T-helper 1 cell treated with Interleukin-12 subunit alpha and Interleukin-12 subunit beta and Interleukin-4 antibody, amounts not matched to agents 30 μg/mL and 1 μg/mL, for 36 hours (primary cell): ENCODE measurements around the gene MARS1.

Source experiments
- H3K27ac Mint-ChIP-seq: one replicate; pipeline ENCODE4 v1.8.0; 2021; ENCODE audit warnings: mild to moderate bottlenecking, mixed read lengths
- H3K27me3 Mint-ChIP-seq: one replicate; pipeline ENCODE4 v1.8.0; 2021; ENCODE audit warnings: low read depth, mixed read lengths
- H3K36me3 Mint-ChIP-seq: one replicate; pipeline ENCODE4 v1.8.0; 2021; ENCODE audit warnings: low read depth, mixed read lengths
- H3K4me1 Mint-ChIP-seq: one replicate; pipeline ENCODE4 v1.8.0; 2021; ENCODE audit warnings: low read depth, mixed read lengths
- H3K4me3 Mint-ChIP-seq: one replicate; pipeline ENCODE4 v1.8.0; 2021; ENCODE audit warnings: mild to moderate bottlenecking, moderate library complexity, mixed read lengths
- H3K9me3 Mint-ChIP-seq: one replicate; pipeline ENCODE4 v1.8.0; 2021; ENCODE audit warnings: mixed read lengths

MARS1 gene

DNA sequence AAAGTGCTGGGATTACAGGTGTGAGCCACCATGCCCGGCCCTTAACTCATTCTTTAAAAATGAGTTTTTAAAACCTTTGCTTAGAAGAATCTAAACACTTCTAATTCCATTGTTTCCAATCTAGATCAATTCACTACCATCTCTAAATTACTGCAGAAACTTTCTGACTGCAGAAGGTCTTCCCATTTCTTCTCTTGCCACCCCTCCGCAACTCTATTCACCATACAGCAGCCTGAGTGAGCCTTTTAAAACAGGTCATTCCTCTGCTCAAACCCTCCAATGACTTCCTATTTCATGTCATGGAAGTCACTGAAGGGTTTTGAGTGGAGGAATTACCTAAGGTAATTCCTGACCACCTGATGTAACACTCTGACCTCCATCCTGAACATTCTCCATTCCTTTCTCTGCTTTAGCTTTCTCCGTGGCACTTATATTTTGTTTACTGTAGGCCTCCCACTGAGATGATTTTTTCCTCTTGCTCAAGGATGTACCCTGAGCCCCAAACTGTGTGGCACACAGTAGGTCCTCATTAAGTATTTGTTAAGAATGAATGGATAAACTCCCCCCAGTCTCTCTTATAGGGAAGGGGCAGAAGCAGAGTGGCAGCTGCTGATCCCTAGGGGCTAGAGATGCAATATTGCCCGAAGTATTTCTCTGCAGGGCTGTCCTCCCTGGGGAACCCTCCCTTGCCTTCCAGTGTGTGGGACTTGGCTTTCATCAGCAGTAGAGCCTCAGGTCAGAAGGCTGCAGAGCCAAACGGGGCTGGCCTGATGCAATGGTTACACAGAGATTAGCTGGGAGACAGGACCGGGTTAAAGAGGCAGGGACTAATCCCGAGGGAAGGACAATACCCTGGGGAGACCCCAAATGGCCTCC lies 31.3 kb downstream of the MARS1 start:
- peak overlapping the region; percentile 100 for H3K27ac Mint-ChIP-seq
- H3K36me3 Mint-ChIP-seq = peaks cover 53% of the 10 kb centered on the region
- H3K9me3 Mint-ChIP-seq = no peaks in the 10 kb centered on the region
- H3K4me3 Mint-ChIP-seq = peak overlapping the region; percentile 94
- no peaks in the 10 kb centered on the region for H3K27me3 Mint-ChIP-seq
- peaks cover 45% of the 10 kb centered on the region for H3K4me1 Mint-ChIP-seq

DNA sequence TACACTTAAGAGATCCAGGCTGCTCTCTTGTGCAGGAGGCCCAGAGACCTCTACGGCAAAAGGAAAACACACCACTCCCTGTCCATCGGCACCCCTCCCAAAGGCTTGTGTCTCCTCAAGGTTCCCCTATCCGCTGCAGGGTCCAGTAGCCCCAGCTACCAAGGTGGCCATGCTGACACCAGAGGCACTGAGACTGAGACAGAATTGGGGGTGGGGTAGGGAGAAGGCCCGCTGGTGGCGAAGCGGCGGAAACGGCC lies 31.9 kb downstream of the MARS1 start:
- Mint-ChIP-seq H3K27me3 (no peaks in the 10 kb centered on the region), H3K4me1 (peaks cover 50% of the 10 kb centered on the region), H3K27ac (peak overlapping the region; percentile 100), H3K4me3 (peak overlapping the region; percentile 94), H3K9me3 (no peaks in the 10 kb centered on the region), H3K36me3 (peaks cover 50% of the 10 kb centered on the region)

DNA sequence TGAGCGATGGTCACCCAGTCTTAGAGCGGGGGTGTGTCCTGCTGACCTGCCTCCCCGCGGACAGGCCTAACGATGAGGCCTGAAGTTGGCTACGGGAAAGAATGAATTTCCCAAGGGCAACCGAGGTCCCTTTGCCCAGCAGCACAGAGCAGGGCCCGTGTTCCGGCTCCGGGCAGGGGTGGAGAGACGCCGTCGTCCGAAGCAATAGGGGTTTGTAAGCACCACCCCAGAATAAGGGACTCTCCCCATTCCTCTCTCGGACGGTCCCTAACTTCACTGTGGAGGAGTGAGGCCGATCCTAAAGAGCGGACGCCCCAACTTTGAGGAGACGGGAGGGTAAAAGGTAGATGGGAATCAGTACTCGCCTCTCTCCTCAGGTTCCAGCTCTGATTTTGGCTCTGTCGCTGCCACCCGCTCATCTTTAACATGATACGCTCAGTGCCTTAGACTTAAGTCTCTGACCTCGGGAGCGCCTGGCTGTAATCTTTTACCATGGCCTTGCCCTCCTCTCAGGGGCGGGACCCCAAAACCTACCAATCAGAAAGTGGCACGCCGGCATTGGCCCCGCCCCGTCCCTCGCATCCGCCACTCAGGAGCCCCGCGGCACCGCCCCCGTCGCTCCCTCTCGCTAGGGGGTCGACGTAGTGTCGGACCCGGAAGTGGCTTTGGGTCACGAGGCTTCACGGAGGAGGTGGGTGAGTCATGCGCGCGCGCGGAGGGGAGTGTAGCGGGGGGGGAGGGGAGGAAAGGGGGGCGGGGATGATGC lies 32.4 kb downstream of the MARS1 start, which contains the start of gene DDIT3:
DDIT3 (minus strand) TSS at position 462 of the 766 bp plus-strand sequence. CDS start 3,108 bp downstream, outside the sequence.
- H3K9me3 Mint-ChIP-seq = no peaks in the 10 kb centered on the region
- no peaks in the 10 kb centered on the region for H3K27me3 Mint-ChIP-seq
- H3K4me1 Mint-ChIP-seq = peaks cover 50% of the 10 kb centered on the region
- peak within 1 kb of the TSS; percentile 100 for H3K27ac Mint-ChIP-seq
- H3K4me3 Mint-ChIP-seq = peak within 1 kb of the TSS; percentile 94
- peaks cover 50% of the 10 kb centered on the region for H3K36me3 Mint-ChIP-seq

DNA sequence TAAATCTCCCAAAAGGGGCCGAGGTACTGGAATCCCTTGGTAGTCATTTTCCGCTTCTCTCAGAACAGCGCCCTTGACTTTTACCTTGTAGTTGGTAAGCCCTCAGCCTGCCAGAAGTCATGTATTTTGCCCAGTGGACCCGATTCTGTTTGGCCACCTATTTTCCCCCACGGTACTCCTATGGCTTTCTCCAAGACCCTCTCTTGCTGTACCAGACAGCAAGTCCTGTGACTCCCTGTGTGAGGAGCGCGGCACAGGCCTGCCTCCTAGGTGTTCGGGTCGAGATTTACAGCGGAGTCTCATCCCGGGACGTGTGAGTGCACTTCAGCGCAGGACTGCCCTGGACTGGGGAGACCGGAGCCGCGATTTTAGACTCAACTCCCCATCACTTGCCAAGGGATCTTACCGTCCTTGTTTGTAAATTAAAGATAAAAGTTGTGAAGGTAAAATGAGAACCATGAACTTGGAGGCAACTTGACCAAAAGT lies 33.7 kb downstream of the MARS1 start:
- Mint-ChIP-seq H3K27ac (peak overlapping the region; percentile 100), H3K27me3 (no peaks in the 10 kb centered on the region), H3K4me1 (peaks cover 51% of the 10 kb centered on the region), H3K36me3 (peaks cover 42% of the 10 kb centered on the region), H3K4me3 (peak overlapping the region; percentile 94), H3K9me3 (no peaks in the 10 kb centered on the region)

DNA sequence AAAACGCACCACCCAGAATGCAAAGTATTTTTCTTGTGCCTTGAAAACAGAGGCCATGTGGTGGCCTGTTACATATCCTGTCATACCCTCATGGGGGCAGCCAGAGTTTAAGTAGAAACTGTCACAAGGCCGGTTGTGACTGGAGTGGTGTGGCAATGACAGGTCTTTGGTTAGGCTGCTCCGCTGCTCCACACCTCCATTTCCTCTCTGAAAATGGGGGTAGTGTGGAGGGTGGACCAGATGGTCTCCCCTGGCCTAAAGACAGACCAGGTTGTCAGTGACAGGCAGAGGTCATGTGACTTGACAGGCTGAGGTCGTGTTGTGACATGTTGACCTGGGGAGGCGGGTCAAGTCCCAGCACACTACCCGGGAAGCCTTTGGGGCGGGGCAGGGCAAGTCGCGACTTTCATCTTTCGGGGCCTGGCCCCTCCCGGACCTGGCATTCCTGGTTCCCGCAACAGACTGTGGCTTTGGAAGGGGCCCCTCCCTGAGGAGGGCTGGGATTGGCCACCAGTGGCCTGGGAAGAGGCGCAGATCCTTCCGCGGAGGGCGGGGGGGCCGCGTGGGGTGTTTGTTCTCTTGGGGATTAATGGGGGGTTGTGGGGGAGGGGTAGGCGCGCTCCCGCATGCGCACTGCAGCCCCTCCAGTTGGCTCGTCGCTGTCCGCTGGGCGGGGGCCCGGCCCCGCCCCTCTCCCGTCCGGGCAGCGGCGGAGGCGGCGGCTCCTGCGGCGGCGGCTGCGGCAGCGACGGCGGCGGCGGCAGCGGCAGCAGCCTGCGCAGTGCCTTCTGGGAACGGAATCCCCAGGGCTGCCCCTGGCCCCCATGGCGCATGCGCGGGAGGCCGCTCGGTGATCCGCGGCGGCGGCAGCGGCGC lies 34.4 kb downstream of the MARS1 start, which contains the start of gene MBD6:
MBD6 (plus strand) TSS at position 814 of the 876 bp plus-strand sequence. CDS start 1,480 bp downstream, outside the sequence.
- Mint-ChIP-seq H3K27ac (peak within 1 kb of the TSS; percentile 100), H3K27me3 (no peaks in the 10 kb centered on the region), H3K4me1 (peaks cover 51% of the 10 kb centered on the region), H3K9me3 (no peaks in the 10 kb centered on the region), H3K36me3 (peaks cover 37% of the 10 kb centered on the region), H3K4me3 (peak within 1 kb of the TSS; percentile 96)

DNA sequence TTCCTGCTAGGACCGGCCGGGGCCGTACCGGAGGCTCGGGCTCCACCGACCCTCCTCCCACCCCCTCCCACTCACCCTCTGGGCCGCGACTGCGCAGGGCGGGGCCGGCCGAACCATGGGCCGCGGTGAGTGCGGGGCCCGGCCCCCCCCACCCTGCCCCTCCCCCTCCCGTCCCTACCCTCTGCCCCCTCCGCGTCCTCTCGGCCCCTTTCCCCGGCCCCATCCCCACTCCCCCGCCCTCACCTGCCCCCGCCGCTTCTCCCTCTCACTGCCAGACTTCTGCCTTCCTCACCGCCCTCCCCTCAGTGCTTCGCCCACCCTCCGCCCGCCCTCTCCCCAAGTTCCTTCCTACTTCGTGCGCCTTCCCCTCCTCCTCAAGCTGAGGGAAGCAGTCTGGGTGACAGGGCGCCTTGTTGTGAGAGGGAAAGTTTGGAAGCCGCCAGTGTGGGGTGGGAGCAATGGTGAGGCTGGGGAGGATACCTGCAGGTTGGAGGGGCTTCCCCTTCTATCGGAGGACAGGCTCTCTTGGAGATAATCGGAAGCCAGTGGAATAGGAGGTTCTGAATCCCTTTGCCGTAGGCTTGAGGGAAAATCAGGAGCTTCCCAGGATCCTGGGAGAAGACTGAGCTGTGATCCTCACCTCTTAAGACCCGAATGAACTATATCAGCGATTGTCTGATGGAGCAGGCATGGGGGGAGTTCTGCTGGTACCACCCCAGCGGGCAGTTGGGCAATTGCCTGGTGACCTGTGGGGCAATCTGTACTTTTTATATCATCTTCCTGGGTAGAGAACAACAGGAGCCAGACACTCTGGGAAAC lies 35.2 kb downstream of the MARS1 start:
- Mint-ChIP-seq H3K9me3 (no peaks in the 10 kb centered on the region), H3K27ac (peak overlapping the region; percentile 86), H3K4me3 (peak overlapping the region; percentile 96), H3K27me3 (no peaks in the 10 kb centered on the region), H3K4me1 (peaks cover 46% of the 10 kb centered on the region), H3K36me3 (peaks cover 33% of the 10 kb centered on the region)

DNA sequence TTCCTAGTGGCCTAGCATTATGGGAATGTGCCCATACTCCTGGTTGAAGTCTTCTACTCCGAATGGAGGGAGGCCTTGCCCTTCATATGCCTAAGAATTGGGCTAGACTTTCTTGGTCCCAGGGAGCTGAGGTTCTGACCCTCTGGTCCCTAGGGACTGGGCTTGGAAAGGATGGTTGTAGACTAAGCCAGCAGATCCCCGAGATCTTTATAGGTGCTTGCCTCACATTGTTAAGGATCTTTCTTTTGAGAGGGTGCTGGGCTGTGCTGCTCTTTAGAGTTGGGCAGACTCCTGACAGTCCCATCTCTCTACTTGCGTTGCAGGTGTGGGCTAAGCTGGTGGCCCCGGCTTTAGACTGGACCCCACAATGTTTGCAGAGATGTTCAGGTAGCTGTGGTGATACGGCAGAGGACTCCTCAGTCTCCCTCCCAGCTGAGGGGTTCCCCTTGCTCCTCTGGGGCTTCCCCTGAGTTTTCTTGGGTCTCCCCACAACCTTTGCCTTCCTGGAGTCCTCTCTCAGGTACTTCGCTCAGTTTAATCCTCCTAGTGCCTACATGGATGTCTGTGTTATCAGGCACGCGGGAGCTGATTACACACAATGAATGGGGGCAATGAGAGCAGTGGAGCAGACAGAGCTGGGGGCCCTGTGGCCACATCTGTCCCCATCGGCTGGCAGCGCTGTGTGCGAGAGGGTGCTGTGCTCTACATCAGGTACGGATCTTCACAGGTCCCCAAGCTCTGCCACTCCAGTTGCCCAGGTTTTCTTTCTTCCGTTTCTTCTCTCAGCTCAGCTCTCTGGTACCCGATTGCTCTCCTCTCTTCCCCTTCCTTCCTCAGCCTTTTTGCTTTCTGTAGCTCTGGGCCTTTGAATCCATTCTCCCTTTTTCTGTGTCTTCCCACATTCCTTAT lies 36.1 kb downstream of the MARS1 start:
- H3K36me3 Mint-ChIP-seq = peaks cover 30% of the 10 kb centered on the region
- H3K4me1 Mint-ChIP-seq = peaks cover 43% of the 10 kb centered on the region
- peak overlapping the region; percentile 86 for H3K27ac Mint-ChIP-seq
- H3K4me3 Mint-ChIP-seq = peak overlapping the region; percentile 96
- no peaks in the 10 kb centered on the region for H3K27me3 Mint-ChIP-seq
- H3K9me3 Mint-ChIP-seq = no peaks in the 10 kb centered on the region

DNA sequence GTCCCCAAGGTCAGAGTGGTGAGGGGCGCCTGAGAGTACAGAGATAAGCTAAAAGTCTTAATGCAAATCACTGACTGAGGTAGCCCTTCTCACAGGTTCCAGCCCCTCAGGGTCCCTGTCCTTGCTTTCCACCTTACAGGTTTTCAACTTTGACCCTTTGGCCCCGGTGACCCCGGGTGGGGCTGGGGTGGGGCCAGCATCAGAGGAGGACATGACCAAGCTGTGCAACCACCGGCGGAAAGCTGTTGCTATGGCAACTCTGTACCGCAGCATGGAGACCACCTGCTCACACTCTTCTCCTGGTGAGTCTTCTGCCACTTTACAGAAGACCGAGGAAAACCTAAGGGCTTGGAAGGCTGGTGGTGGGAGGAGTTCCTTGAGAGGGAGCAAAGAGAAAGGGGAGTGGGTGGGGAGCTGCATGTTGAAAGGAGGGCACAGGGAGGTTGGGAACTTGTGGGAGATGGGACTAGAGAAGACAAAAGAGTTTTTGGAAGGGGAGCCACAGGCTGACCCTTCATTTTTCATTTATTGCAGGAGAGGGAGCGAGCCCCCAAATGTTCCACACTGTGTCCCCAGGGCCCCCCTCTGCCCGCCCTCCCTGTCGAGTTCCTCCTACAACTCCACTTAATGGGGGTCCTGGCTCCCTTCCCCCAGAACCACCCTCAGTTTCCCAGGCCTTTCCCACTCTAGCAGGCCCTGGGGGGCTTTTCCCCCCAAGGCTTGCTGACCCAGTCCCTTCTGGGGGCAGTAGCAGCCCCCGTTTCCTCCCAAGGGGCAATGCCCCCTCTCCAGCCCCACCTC lies 37.1 kb downstream of the MARS1 start:
- peak overlapping the region; percentile 96 for H3K4me3 Mint-ChIP-seq
- H3K4me1 Mint-ChIP-seq = peaks cover 39% of the 10 kb centered on the region
- H3K27me3 Mint-ChIP-seq = no peaks in the 10 kb centered on the region
- H3K27ac Mint-ChIP-seq = no peak overlapping the region
- H3K36me3 Mint-ChIP-seq = peaks cover 33% of the 10 kb centered on the region
- H3K9me3 Mint-ChIP-seq = no peaks in the 10 kb centered on the region

DNA sequence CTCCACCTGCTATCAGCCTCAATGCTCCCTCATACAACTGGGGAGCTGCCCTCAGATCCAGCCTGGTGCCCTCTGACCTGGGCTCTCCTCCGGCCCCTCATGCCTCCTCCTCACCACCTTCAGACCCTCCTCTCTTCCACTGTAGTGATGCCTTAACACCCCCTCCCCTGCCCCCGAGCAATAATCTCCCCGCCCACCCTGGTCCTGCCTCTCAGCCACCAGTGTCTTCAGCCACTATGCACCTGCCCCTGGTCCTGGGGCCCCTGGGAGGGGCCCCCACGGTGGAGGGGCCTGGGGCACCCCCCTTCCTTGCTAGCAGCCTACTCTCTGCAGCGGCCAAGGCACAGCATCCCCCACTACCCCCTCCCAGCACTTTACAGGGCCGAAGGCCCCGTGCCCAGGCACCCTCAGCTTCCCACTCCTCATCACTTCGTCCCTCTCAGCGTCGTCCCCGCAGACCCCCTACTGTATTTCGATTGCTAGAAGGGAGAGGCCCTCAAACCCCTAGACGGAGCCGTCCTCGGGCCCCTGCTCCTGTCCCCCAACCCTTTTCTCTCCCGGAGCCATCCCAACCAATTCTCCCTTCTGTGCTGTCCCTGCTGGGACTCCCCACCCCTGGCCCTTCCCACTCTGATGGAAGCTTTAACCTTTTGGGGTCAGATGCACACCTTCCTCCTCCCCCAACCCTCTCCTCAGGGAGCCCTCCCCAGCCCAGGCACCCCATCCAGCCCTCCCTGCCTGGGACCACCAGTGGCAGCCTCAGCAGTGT lies 37.9 kb downstream of the MARS1 start:
- no peak overlapping the region for H3K4me3 Mint-ChIP-seq
- H3K4me1 Mint-ChIP-seq = peaks cover 37% of the 10 kb centered on the region
- no peaks in the 10 kb centered on the region for H3K27me3 Mint-ChIP-seq
- no peak overlapping the region for H3K27ac Mint-ChIP-seq
- H3K36me3 Mint-ChIP-seq = peaks cover 39% of the 10 kb centered on the region
- H3K9me3 Mint-ChIP-seq = no peaks in the 10 kb centered on the region

DNA sequence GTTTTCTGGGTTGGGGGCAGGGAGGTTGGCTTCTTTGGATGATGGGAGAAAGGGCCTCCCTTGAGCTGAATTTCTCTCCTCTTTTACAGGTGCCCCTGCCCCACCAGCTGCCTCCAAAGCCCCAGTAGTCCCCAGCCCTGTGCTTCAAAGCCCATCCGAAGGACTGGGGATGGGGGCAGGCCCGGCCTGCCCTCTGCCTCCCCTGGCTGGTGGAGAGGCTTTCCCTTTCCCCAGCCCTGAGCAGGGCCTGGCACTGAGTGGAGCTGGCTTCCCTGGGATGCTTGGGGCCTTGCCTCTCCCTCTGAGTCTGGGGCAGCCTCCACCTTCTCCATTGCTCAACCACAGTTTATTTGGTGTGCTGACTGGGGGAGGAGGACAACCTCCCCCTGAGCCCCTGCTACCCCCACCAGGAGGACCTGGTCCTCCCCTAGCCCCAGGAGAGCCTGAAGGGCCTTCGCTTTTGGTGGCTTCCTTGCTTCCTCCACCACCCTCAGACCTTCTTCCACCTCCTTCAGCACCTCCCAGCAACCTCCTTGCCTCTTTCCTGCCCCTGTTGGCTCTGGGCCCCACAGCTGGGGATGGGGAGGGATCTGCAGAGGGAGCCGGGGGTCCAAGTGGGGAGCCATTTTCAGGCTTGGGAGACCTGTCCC lies 38.7 kb downstream of the MARS1 start:
- peaks cover 30% of the 10 kb centered on the region for H3K4me1 Mint-ChIP-seq
- H3K27me3 Mint-ChIP-seq = no peaks in the 10 kb centered on the region
- H3K4me3 Mint-ChIP-seq = no peak overlapping the region
- H3K9me3 Mint-ChIP-seq = no peaks in the 10 kb centered on the region
- peaks cover 40% of the 10 kb centered on the region for H3K36me3 Mint-ChIP-seq
- no peak overlapping the region for H3K27ac Mint-ChIP-seq

DNA sequence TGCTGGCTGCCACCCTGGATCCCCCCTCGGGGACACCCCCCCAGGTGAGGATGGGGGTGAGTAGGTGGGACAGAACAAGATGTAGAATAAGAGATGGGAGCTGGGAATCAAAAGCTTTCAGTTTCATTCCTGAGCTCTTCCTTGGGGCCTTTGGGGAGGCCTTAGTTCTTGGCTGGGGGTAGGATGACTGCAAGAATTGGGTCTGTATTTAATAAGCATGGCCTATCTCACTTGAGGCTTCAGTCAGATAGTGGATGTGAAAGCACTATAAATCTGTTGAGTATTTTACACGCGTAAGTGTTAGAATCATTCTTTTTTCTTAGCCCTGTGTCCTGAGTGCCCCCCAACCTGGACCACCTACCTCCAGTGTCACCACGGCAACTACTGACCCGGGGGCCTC lies 39.3 kb downstream of the MARS1 start:
- Mint-ChIP-seq H3K9me3 (no peaks in the 10 kb centered on the region), H3K27me3 (no peaks in the 10 kb centered on the region), H3K36me3 (peaks cover 43% of the 10 kb centered on the region), H3K4me1 (peaks cover 25% of the 10 kb centered on the region), H3K4me3 (no peak overlapping the region), H3K27ac (no peak overlapping the region)
